ENCODE data around the gene DPYSL5. TPM values are rescaled to one million over a fixed set of nuclear protein-coding genes. Genes with fewer than 3 reads are reported as not detected.

The DPYSL5 gene
- polyA plus RNA-seq, 2 of the 4 experiments (the other 2 are of a cell fraction) = 2.5 to 8.2 TPM

- CTCF ChIA-PET = interaction anchor here (0.9 to 25.2 kb wide), 35 partner anchors 10 to 441 kb away, joined by 3 to 669 read pairs (median 8); partner anchors contain the start of gene TRIM54
- FAIRE-seq = no peak
- WGBS (ENCODE audit: missing lambda C conversion rate) = 25% methylated on average over 8 of the region's 8 CpGs
Measured at GRCh38 chr2:26845021-26845420, 2.9 kb upstream of the DPYSL5 start.

GRCh38 chr2:26846334-26847306 lies 1.3 kb upstream of the DPYSL5 start:
- Histone ChIP-seq H3K4me2 (peak overlapping the region; percentile 72), H3K9me3 (no peaks in the 10 kb centered on the region), H3K4me1 (peaks cover 12% of the 10 kb centered on the region; the same call in 2 of the 3 replicates), H3K4me3 (no peak overlapping the region), H3K27ac (peak overlapping the region in 1 of 2 experiments; percentile 59; a peak in 2 of 6 replicates)
- DNase-seq (ENCODE audit: low read depth in 1 of 2, low spot score in 1 of 2) (peak; percentile 80 to 90), ATAC-seq (peak; percentile 71 to 82), FAIRE-seq (peak; percentile 67)
- ChIA-PET CTCF (interaction anchor here (0.6 to 25.2 kb wide), 103 partner anchors 9 to 1629 kb away, joined by 3 to 669 read pairs (median 5); partner anchors contain the start of genes AGBL5, CIB4, EMILIN1 and KHK), POLR2A (interaction anchor here (0.6 to 1.5 kb wide), 6 partner anchors 72 to 457 kb away, joined by 3 to 5 read pairs (median 4); partner anchors contain the start of gene AGBL5)
- WGBS (ENCODE audit: missing lambda C conversion rate) = 44% methylated on average over 39 of the region's 39 CpGs
- no peak for TF ChIP-seq HEYL (CRISPR knock-in tag; IDR thresholded peaks at IDR 0.05)
- no peak for TF ChIP-seq USF2 (IDR thresholded peaks at IDR 0.05)
- no peak for TF ChIP-seq SREBF2 (IDR thresholded peaks at IDR 0.05)
- TF ChIP-seq RFX5 (IDR thresholded peaks at IDR 0.05) = no peak
- no peak for TF ChIP-seq ZFP36 (IDR thresholded peaks at IDR 0.05; ENCODE audit: borderline replicate concordance, partially characterized antibody)
- TF ChIP-seq E2F6 (IDR thresholded peaks at IDR 0.05; ENCODE audit: borderline replicate concordance, low read depth) = 0 out of 2 replicates have a peak, but pooled peaks have one; percentile 23
- TF ChIP-seq EHF (CRISPR knock-in tag; IDR thresholded peaks at IDR 0.05) = no peak
- TF ChIP-seq EHMT2 (IDR thresholded peaks at IDR 0.05; ENCODE audit: low read depth) = no peak
- peak; percentile 26 for TF ChIP-seq MAFK (IDR thresholded peaks at IDR 0.05; ENCODE audit: partially characterized antibody)
- TF ChIP-seq RAD21 (conservative IDR thresholded peaks at IDR 0.05 in 1 of 2, IDR thresholded peaks at IDR 0.05 in 1 of 2) = peak; percentile 96 to 97
- TF ChIP-seq ZSCAN20 (CRISPR knock-in tag; IDR thresholded peaks at IDR 0.05) = no peak
- no peak for TF ChIP-seq HMGXB4 (CRISPR knock-in tag; IDR thresholded peaks at IDR 0.05; ENCODE audit: borderline replicate concordance)
- no peak for TF ChIP-seq TP53 (CRISPR knock-in tag; IDR thresholded peaks at IDR 0.05)
- no peak for TF ChIP-seq FOSL2 (IDR thresholded peaks at IDR 0.05)
- TF ChIP-seq FOSL2 (CRISPR knock-in tag; IDR thresholded peaks at IDR 0.05) = no peak
- TF ChIP-seq HOXA7 (CRISPR knock-in tag; IDR thresholded peaks at IDR 0.05) = no peak
- no peak for TF ChIP-seq POLR2AphosphoS2 (conservative IDR thresholded peaks at IDR 0.05; ENCODE audit: low read length)
- TF ChIP-seq JUN (IDR thresholded peaks at IDR 0.05) = no peak
- TF ChIP-seq ZNF302 (CRISPR knock-in tag; IDR thresholded peaks at IDR 0.05) = no peak
- no peak for TF ChIP-seq GATA3 (IDR thresholded peaks at IDR 0.05; ENCODE audit: borderline replicate concordance)
- no peak for TF ChIP-seq CHD2 (IDR thresholded peaks at IDR 0.05; ENCODE audit: low read length, partially characterized antibody)
- TF ChIP-seq REST (IDR thresholded peaks at IDR 0.05) = no peak
- TF ChIP-seq ESRRA (IDR thresholded peaks at IDR 0.05; ENCODE audit: borderline replicate concordance, low read length) = no peak
- no peak for TF ChIP-seq KDM1A (IDR thresholded peaks at IDR 0.05; ENCODE audit: low read depth)

More at GRCh38 chr2:26845021-26845420, 2.9 kb upstream of the DPYSL5 start:
- H3K27ac ChIP-seq = no peak overlapping the region
- no peak for ATAC-seq
- H3K9me3 ChIP-seq = no peaks in the 10 kb centered on the region
- H3K4me1 ChIP-seq = peaks cover 12% of the 10 kb centered on the region; the same call in 2 of the 3 replicates
- H3K4me3 ChIP-seq = no peak overlapping the region
- no peak for TF ChIP-seq CHD2 (IDR thresholded peaks at IDR 0.05; ENCODE audit: low read length, partially characterized antibody)
- no peak for TF ChIP-seq ATOH8 (CRISPR knock-in tag; IDR thresholded peaks at IDR 0.05; ENCODE audit: low read depth)
- POLR2A ChIA-PET = interaction anchor here (1.5 kb wide), 1 partner anchor 206 kb away, joined by 5 read pairs; the partner anchor contains the start of gene AGBL5
- no peak overlapping the region for H3K4me2 ChIP-seq
- no peak for DNase-seq (ENCODE audit: low read depth in 1 of 2, low spot score in 1 of 2)

Data from A549 (cell line).